ELR (cell line): ENCODE data around the gene WWOX.

Experiments used
- DNase-seq: peaks from one replicate; pipeline ENCODE4 v3.0.0-alpha.2; 2015; ENCODE audit warnings: low read depth

Gene WWOX

GRCh38 chr16:78800523-78800922 lies 701.1 kb downstream of the WWOX start:
- DNase-seq, result no peak

- no peak for DNase-seq
These were observed 704.7 kb downstream of the WWOX start for GRCh38 chr16:78804058-78804735.

GRCh38 chr16:78805556-78805955 lies 706.1 kb downstream of the WWOX start:
- no peak for DNase-seq

- DNase-seq, result no peak
These were observed 711.8 kb downstream of the WWOX start for GRCh38 chr16:78811247-78811646.

- no peak for DNase-seq
These were observed 713.1 kb downstream of the WWOX start for GRCh38 chr16:78812582-78812981.

GRCh38 chr16:78813661-78814311 lies 714.3 kb downstream of the WWOX start:
- DNase-seq, result no peak

- DNase-seq, result no peak
These were observed 716.3 kb downstream of the WWOX start for GRCh38 chr16:78815713-78816112.

GRCh38 chr16:78816499-78817195 lies 717.2 kb downstream of the WWOX start:
- DNase-seq, result no peak

- DNase-seq, result no peak
These were observed 717.8 kb downstream of the WWOX start for GRCh38 chr16:78817200-78817739.

- DNase-seq, result no peak
These were observed 721.9 kb downstream of the WWOX start for GRCh38 chr16:78821335-78821734.

- no peak for DNase-seq
These were observed 723.1 kb downstream of the WWOX start for GRCh38 chr16:78822509-78822908.

- DNase-seq, result no peak
These were observed 723.6 kb downstream of the WWOX start for GRCh38 chr16:78823027-78823426.

- no peak for DNase-seq
These were observed 729.8 kb downstream of the WWOX start for GRCh38 chr16:78829280-78829679.

- no peak for DNase-seq
These were observed 731.1 kb downstream of the WWOX start for GRCh38 chr16:78830599-78830998.

GRCh38 chr16:78832100-78832499 lies 732.6 kb downstream of the WWOX start:
- DNase-seq, result no peak

- DNase-seq, result no peak
These were observed 737.5 kb downstream of the WWOX start for GRCh38 chr16:78836802-78837491.

- no peak for DNase-seq
These were observed 738.3 kb downstream of the WWOX start for GRCh38 chr16:78837706-78838105.

GRCh38 chr16:78838276-78838675 lies 738.8 kb downstream of the WWOX start:
- DNase-seq, result no peak

- DNase-seq, result no peak
These were observed 743.5 kb downstream of the WWOX start for GRCh38 chr16:78842950-78843349.

GRCh38 chr16:78843978-78844377 lies 744.5 kb downstream of the WWOX start:
- DNase-seq, result no peak

- DNase-seq, result no peak
These were observed 745.2 kb downstream of the WWOX start for GRCh38 chr16:78844682-78845081.

- DNase-seq, result no peak
These were observed 751.8 kb downstream of the WWOX start for GRCh38 chr16:78851266-78851665.
